NAMALWA (cell line): ENCODE results near the gene SNX8.
A peak's percentile ranks its signal among the peaks of the same experiment; 100 is the strongest.

ENCODE experiments used
- DNase-seq: peaks from one replicate; pipeline ENCODE4 v3.0.0-alpha.2; 2015; ENCODE audit warnings: low spot score

The SNX8 gene

DNA sequence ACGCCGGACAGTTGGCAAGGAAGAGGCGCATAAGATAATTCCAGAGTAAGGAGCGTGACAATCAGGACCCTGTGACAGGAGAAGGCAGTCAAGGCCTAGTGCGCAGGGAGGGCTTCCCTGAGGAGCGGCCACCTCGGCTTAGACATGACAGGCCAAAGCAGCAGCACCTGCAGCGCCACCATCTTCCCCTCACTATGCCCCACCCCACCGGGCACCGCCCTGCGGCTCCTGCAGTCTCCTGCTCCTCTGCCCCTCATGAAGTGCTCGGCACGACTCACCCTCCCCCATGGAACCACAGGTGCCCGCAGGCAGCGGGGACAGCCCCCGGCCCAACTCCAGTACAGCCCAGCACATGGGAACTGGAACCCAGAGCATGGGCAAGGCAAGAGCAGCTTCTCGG, 93.3 kb downstream of the SNX8 start:
- no peak for DNase-seq

GRCh38 chr7:2220506-2220905, 93.7 kb downstream of the SNX8 start:
- DNase-seq, result no peak

DNA sequence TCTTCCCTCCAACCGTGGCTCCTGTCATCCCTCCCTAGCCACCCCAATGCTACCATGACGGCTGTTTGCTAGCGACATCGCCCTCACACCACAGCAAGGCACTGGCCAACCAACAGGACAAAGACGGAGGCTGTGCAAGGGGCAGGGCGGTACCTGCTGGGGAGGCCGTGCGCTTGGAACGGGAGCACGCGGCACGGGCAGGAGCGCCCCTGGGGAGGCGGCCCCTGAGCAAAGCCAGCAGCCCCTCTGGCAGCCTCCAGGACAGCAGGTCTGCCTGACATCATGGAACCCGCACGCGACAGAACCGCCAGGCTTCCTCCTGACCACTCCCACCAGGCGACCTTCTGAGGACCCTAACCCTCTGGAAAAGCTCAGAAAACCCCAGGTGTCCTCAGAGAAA, 94.2 kb downstream of the SNX8 start:
- DNase-seq, result no peak

- no peak for DNase-seq
These were observed 94.6 kb downstream of the SNX8 start for GRCh38 chr7:2219606-2220005.

DNA sequence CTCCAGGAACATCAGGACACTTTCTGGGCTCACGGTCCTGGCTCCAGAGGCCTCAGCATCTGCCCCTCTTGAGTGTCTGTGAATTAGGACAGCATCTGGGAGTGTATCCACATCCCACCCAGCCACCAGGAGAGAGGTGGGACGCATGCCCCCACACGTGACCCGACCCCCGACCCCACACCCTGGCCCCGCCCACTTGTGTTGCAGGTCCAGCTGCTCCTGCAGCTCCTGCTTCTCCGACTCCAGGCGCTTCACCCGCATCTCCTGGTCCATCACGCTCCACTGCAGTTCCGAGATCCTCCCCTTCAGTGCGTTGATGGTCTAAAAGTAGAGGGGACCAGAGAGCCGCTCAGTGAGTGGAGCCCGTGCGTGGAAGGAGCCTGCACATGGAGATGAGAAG, 95.1 kb downstream of the SNX8 start:
- DNase-seq, result no peak

GRCh38 chr7:2218444-2218785, 95.8 kb downstream of the SNX8 start:
- DNase-seq, result no peak

- DNase-seq, result no peak
These were observed 96.4 kb downstream of the SNX8 start for GRCh38 chr7:2217716-2218443.

- DNase-seq, result no peak
These were observed 97.0 kb downstream of the SNX8 start for GRCh38 chr7:2217206-2217605.

GRCh38 chr7:2215851-2216250, 98.4 kb downstream of the SNX8 start:
- DNase-seq, result no peak

- DNase-seq, result no peak
These were observed 99.6 kb downstream of the SNX8 start for GRCh38 chr7:2214636-2215035.

- no peak for DNase-seq
These were observed 100.6 kb downstream of the SNX8 start for GRCh38 chr7:2213551-2214215.

GRCh38 chr7:2212906-2213305, 101.3 kb downstream of the SNX8 start:
- DNase-seq, result no peak

GRCh38 chr7:2211926-2212325, 102.3 kb downstream of the SNX8 start:
- no peak for DNase-seq

DNA sequence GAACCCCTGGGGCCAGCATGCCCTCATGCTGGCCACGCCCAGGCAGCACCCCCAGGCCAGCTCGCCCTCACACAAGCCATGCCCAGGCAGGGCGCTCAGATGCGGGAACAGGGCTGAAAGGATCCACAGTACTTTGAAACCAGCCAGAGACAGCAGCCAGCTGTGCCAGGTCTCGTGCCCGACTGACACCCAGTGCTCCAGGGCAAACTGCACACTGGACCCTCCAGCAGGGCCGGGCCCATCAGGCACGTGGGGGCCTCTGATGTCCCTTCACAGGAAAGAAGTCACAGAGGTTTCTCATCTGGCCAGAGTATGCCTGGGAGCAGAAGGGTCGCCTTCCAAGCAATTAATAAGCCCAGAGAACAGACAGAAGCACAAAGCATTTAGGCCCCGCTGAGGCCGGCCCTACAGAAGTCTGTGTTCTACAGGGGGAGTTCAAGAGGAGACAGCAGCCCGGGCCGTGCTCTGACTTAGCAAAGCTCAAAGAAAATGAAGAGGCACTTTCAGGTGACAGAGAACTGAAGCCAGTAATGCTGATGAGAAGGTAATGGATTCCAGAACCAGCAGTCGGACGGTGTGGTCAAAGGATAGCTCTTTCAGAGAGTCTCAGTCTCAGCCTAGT, 102.9 kb downstream of the SNX8 start:
- no peak for DNase-seq

DNA sequence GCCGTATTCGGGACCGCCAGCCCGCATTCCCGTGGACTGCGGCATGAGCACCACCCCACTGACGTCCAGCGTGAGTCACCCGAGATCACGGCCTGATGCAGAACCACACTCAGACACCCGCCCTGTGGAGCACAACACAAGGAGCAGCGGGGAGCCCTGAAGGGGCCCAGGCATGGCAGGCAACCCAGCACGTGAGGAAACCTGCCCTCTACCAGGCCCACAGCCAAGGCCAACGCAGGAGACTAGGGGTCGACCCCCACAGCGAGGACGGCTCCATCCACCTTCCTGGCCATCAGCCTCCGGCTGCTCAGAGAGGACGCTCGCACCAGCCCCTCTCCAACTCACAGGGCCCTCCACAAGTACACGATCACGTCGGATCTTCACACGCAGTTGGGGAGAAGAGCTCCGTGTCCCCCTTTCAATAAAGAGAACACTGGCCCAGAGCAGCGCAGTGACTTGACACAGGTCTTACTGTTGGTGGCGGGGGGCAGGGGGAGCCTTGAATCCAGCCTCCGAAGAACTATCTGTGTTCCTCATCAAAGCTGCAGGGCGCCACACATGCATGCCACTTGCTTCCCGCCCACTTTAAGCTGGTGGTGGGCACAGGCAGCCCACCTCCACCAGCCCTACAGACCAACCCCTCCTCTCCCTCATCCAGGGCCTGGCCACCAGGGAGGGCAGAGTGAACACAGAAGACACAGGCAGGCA, 103.5 kb downstream of the SNX8 start:
- no peak for DNase-seq

DNA sequence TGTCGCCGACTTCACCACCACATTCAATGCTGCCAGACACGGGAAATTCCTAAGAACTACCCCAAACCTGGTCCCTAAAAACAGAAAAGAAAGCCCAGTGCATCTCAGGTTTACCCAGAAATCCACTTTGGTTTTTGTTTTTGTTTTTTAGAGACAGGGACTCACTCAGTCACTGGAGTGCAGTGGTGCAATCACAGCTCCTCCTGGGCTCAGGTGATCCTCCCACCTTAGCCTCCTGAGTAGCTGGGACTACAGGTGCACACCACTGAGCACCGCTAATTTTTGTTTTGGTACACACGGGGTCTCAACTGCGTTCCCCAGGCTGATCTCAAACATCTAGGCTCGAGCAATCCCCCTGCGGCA, 104.3 kb downstream of the SNX8 start:
- DNase-seq, result no peak

DNA sequence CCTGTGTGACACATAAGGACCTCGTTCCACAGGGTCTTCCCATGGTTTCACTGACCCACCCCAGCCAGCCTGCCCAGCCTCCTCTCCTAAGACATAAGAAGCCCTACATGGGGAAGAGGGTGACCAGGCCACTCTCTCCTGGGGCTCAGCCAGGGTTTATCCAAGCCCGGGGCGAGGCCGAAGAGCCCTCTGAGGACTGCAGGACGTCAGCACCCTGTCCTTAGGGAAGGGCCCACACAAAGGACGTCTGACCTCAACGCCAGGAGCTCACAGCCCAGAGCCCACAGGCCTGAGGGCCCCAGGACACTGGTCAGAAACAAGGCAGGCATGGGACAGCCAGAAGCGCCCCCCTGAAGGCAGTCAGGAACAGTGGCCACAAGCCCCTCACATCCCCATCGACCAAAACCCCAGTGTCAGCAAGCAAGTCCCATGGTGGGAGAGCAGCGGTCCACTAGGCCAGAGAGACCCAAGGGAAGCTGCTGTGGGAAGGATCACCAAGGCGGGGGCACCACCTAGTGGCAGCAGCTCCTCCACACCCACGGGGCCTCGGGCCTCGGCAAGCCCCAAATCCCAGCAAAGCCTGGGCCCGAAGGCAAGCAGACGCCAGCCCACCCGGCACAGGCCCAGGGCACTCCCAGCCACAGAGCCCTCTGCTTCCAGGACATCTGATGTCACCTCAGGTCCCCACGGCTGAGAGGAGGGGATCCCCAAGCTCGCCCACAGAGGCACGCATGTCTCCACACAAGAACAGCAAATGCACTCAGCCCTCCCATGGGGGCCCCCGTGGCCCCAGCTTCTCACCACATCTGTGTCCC, 104.9 kb downstream of the SNX8 start:
- peak; percentile 73 for DNase-seq

DNA sequence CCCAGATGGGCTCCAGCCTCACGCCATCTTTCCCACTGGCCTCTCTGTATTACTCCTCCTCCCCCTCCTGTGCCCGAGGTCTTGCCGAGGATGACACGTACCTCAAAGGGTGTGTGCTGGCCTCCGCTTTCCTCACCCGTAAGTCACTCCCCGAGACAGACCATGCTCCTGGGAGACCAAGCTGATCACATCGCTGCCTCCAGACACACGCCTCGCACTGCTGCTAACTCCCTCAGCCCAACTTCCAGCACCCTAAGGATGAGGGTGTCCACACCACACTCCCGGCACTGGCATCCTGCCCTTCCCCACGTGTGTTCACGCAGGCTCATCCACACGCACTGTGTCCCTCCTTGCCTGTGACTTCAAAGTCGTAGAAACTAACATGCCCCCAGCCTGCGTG, 105.5 kb downstream of the SNX8 start:
- DNase-seq, result no peak

GRCh38 chr7:2205036-2205780, 109.0 kb downstream of the SNX8 start:
- DNase-seq, result no peak

DNA sequence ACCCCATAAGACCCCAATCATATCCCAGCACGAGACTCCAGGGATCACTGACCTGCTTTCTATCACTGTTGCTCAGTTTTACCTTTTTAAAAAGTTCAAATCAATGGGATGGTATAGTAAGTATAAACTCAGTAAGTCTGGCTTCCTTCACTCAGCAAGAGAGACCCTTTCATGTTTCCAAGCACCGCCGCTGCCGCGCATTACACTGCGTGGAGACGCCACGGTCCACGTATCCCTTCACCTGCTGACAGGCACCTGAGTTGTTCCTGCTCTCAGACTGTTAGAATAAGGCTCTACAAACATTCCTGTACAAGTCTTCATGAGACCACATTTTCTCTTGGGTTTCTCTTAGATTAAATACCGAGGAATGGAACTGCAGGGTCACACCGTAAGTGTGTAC, 109.8 kb downstream of the SNX8 start:
- DNase-seq, result no peak

DNA sequence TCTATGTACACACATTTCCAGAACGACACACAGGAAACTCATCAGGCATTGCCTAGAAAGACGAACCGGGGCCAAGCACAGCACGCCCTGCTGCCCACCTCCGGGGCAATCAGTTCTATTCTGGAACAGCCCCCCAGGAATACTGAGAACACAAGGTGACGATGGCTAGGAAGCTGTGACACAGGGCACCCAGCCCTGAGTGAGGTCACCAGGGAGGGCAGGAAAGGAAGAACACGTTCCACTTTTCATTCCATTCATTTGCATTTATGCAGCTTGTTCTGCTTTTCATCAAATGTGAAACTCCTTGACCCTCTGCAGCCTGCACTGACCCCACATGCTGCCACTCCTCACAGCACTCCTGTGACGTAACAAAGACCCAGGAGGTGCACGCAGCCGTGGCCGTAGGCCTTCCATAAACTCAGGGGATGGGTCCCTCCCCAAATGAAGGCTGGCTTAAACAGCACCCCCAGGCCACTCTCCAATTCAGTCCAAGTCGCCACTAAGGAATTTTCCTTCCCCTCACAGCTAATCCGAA, 110.4 kb downstream of the SNX8 start:
- DNase-seq, result peak; percentile 40
